Mesendoderm (in vitro differentiated cells): ENCODE data around the gene CSK.

ENCODE experiments used
- DNase-seq: peaks from one replicate; pipeline ENCODE4 v3.0.0; 2013
- H2AK5ac ChIP-seq: 2 replicates; pipeline ENCODE4 v1.6.1; 2013; ENCODE audit warnings: low read length, inconsistent platforms
- H2BK120ac ChIP-seq: 2 replicates; pipeline ENCODE4 v1.6.1; 2013; ENCODE audit warnings: low read depth, mild to moderate bottlenecking, low read length, moderate library complexity, mixed read lengths
- H2BK15ac ChIP-seq: replicated peaks from 2 replicates; pipeline ENCODE4 v1.6.1; 2013; ENCODE audit warnings: low read depth, mild to moderate bottlenecking, moderate library complexity
- H2BK5ac ChIP-seq: 2 replicates; pipeline ENCODE4 v1.6.1; 2013; ENCODE audit warnings: low read length, inconsistent platforms
- H3K18ac ChIP-seq: 2 replicates; pipeline ENCODE4 v1.6.1; 2013; ENCODE audit warnings: mild to moderate bottlenecking, low read length, mixed read lengths
- H3K23ac ChIP-seq: one replicate; pipeline ENCODE4 v1.6.1; 2013; ENCODE audit warnings: low read length
- H3K27ac ChIP-seq: 2 replicates; pipeline ENCODE4 v1.5.1; 2013; ENCODE audit warnings: low read depth, mild to moderate bottlenecking, inconsistent platforms, low read length, moderate library complexity
- H3K27me3 ChIP-seq: 2 replicates; pipeline ENCODE4 v1.6.1; 2013; ENCODE audit warnings: low read length, control low read depth, mild to moderate bottlenecking, inconsistent platforms; ENCODE audit not compliant: insufficient read depth, poor library complexity
- H3K36me3 ChIP-seq: 2 replicates; pipeline ENCODE4 v1.6.1; 2013; ENCODE audit warnings: low read length, inconsistent platforms; ENCODE audit not compliant: control insufficient read depth, insufficient read depth
- H3K4ac ChIP-seq: one replicate; pipeline ENCODE4 v1.6.1; 2013; ENCODE audit warnings: low read depth, mild to moderate bottlenecking, low read length, moderate library complexity
- H3K4me1 ChIP-seq: 2 replicates; pipeline ENCODE4 v1.6.1; 2013; ENCODE audit warnings: low read depth, low read length, inconsistent platforms; ENCODE audit not compliant: control insufficient read depth
- H3K4me2 ChIP-seq: 2 replicates; pipeline ENCODE4 v1.6.1; 2013; ENCODE audit warnings: low read length
- H3K4me3 ChIP-seq: 2 replicates; pipeline ENCODE4 v1.5.1; 2013; ENCODE audit warnings: mild to moderate bottlenecking, low read length
- H3K56ac ChIP-seq: one replicate; pipeline ENCODE4 v1.6.1; 2013; ENCODE audit warnings: low read length
- H3K79me1 ChIP-seq: 2 replicates; pipeline ENCODE4 v1.6.1; 2013; ENCODE audit warnings: low read length, inconsistent platforms
- H3K79me2 ChIP-seq: 2 replicates; pipeline ENCODE4 v1.6.1; 2013; ENCODE audit warnings: mild to moderate bottlenecking, low read length; ENCODE audit not compliant: control insufficient read depth, insufficient read depth
- H3K9ac ChIP-seq: 2 replicates; pipeline ENCODE4 v1.6.1; 2013; ENCODE audit warnings: low read length, inconsistent platforms
- H4K5ac ChIP-seq: one replicate; pipeline ENCODE4 v1.6.1; 2013; ENCODE audit warnings: low read length
- H4K8ac ChIP-seq: one replicate; pipeline ENCODE4 v1.6.1; 2013; ENCODE audit warnings: low read depth, mild to moderate bottlenecking, control low read depth, low read length, moderate library complexity
- WGBS: extraction: QIAGEN DNeasy Blood & Tissue Kit; methylation state at CpG from one replicate; pipeline ENCODE4 v1.1.7; 2013; ENCODE audit warnings: low lambda C conversion rate, missing lambda C conversion rate; ENCODE audit not compliant: insufficient coverage; ENCODE audit errors: extremely low coverage; 5-methylcytosine and 5-hydroxymethylcytosine counted together

The CSK gene

GRCh38 chr15:74843445-74843828 is 61.6 kb downstream of the CSK start:
- peak overlapping the region; percentile 79 for H3K4ac ChIP-seq
- no peak overlapping the region for H2BK15ac ChIP-seq
- no peaks in the 10 kb centered on the region for H3K36me3 ChIP-seq
- H2BK120ac ChIP-seq, result no peak overlapping the region
- H3K23ac ChIP-seq, result peak overlapping the region; percentile 45
- H2AK5ac ChIP-seq, result no peak overlapping the region
- WGBS, result no CpG with 5 or more reads among the region's 18 CpGs
- H2BK5ac ChIP-seq, result peak overlapping the region; percentile 76
- H3K79me1 ChIP-seq, result no peaks in the 10 kb centered on the region
- no peak for DNase-seq
- H3K18ac ChIP-seq, result peak overlapping the region; percentile 54
- no peak overlapping the region for H4K5ac ChIP-seq
- no peaks in the 10 kb centered on the region for H3K27me3 ChIP-seq
- H4K8ac ChIP-seq, result peak overlapping the region; percentile 39
- H3K27ac ChIP-seq, result peak overlapping the region; percentile 75
- H3K4me3 ChIP-seq, result peak overlapping the region; percentile 33
- H3K79me2 ChIP-seq, result no peaks in the 10 kb centered on the region
- H3K4me1 ChIP-seq, result peaks cover 3% of the 10 kb centered on the region
- H3K56ac ChIP-seq, result peak overlapping the region; percentile 93
- peak overlapping the region; percentile 85 for H3K9ac ChIP-seq
- H3K4me2 ChIP-seq, result peak overlapping the region; percentile 83

DNA sequence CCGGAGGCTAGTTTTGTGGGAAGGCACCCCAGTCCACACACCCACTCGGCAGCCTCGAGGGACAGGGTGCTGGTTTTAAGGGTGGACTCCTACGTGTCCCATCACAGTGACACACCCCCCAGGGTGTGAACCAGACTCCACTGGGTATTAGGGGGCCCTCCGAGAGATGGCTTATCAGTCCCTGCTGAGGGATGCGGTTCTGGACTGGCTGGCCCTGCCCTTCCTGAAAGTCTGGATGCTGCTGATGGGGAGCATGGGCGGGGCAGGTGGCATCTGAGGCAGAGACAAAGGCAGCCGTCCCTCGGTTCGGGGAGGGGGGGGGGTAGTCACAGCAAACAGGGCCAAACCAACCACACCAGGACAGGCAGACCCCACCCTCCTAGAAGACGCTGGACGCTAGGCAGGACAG is 62.0 kb downstream of the CSK start:
- DNase-seq, result no peak
- H3K79me2 ChIP-seq, result no peaks in the 10 kb centered on the region
- H2BK120ac ChIP-seq, result no peak overlapping the region
- peaks cover 3% of the 10 kb centered on the region for H3K4me1 ChIP-seq
- H3K36me3 ChIP-seq, result no peaks in the 10 kb centered on the region
- peak overlapping the region; percentile 93 for H3K56ac ChIP-seq
- H3K27ac ChIP-seq, result no peak overlapping the region
- H3K23ac ChIP-seq, result no peak overlapping the region
- H4K5ac ChIP-seq, result peak overlapping the region; percentile 49
- peak overlapping the region; percentile 45 for H2AK5ac ChIP-seq
- no CpG with 5 or more reads among the region's 12 CpGs for WGBS
- H2BK5ac ChIP-seq, result no peak overlapping the region
- no peaks in the 10 kb centered on the region for H3K79me1 ChIP-seq
- no peak overlapping the region for H3K4me3 ChIP-seq
- peak overlapping the region; percentile 85 for H3K9ac ChIP-seq
- peak overlapping the region; percentile 39 for H4K8ac ChIP-seq
- H3K27me3 ChIP-seq, result no peaks in the 10 kb centered on the region
- no peak overlapping the region for H3K4me2 ChIP-seq
- no peak overlapping the region for H3K4ac ChIP-seq
- H3K18ac ChIP-seq, result no peak overlapping the region
- no peak overlapping the region for H2BK15ac ChIP-seq

DNA sequence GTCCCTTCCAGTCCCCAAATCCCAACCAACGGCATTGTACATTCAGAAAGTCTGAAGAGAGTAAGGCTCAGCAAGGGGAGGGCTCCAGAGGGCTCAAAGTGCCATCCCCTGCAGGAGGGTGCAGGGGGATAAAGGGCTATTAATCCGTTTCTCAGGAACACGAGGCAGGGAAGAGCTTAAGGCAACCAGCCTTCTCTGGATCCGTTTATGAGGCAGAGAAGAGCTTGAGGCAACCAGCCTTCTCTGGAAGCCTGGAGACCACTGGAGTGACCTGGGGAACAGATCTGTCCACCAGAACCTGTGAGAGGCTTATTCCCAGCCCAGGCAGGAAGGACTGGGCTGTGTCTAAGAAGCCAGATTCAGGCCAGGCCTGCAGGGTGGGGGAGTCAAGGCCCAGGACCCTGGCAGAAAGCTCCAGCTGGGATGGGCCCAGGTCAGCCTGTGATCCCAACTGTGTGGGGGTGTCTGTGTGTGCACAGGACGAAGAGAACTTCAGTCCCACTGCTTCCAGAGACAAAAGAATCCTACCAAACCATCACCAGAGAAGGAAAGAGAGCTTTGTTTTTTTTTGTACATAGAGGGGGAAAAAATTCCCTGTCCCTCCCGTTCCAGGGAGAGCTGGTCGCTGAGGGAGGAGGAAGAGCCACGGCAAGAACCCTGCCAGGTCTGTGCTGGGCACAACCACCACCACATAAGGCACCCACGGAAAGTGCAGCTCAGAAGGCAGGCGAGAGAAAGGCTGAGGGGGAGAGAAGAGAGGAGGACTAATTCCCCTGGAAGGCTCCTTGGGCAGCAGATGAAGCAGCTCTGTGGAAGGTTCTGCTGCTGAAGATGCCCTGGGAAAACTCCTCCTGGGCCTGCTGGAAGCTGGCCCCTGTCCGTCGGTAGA is 62.7 kb downstream of the CSK start:
- no peak overlapping the region for H3K23ac ChIP-seq
- H3K18ac ChIP-seq, result no peak overlapping the region
- no peaks in the 10 kb centered on the region for H3K79me2 ChIP-seq
- H3K36me3 ChIP-seq, result no peaks in the 10 kb centered on the region
- no peak overlapping the region for H4K8ac ChIP-seq
- H3K4me3 ChIP-seq, result no peak overlapping the region
- no peak overlapping the region for H2BK15ac ChIP-seq
- peak overlapping the region; percentile 49 for H4K5ac ChIP-seq
- H3K4me1 ChIP-seq, result peaks cover 3% of the 10 kb centered on the region
- no peak for DNase-seq
- H3K4me2 ChIP-seq, result no peak overlapping the region
- WGBS, result no CpG with 5 or more reads among the region's 12 CpGs
- H2AK5ac ChIP-seq, result peak overlapping the region; percentile 45
- H2BK120ac ChIP-seq, result no peak overlapping the region
- H3K9ac ChIP-seq, result no peak overlapping the region
- no peak overlapping the region for H2BK5ac ChIP-seq
- H3K56ac ChIP-seq, result no peak overlapping the region
- no peak overlapping the region for H3K4ac ChIP-seq
- H3K27me3 ChIP-seq, result no peaks in the 10 kb centered on the region
- no peaks in the 10 kb centered on the region for H3K79me1 ChIP-seq
- H3K27ac ChIP-seq, result no peak overlapping the region

DNA sequence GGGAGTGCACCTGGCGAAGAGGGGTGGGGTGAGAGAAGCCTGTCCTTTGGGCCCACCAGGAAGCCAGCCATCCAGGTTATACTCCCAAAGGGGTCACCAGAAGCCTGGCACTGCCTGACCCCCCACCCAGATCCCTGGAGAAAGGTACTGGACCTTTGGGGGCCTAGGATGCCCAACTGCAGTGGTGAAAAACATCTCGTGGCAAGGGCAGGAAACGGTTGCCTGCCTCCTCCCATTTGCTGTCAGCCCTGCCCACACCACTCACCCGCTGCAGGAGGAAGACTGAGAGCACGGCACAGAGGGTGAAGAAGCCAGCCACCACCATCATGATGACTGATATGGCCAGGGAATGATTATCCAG is 63.3 kb downstream of the CSK start:
- no peak overlapping the region for H3K56ac ChIP-seq
- no peaks in the 10 kb centered on the region for H3K27me3 ChIP-seq
- no peaks in the 10 kb centered on the region for H3K36me3 ChIP-seq
- H2AK5ac ChIP-seq, result no peak overlapping the region
- no peaks in the 10 kb centered on the region for H3K79me1 ChIP-seq
- no peak overlapping the region for H4K8ac ChIP-seq
- H2BK5ac ChIP-seq, result no peak overlapping the region
- H3K4ac ChIP-seq, result no peak overlapping the region
- no peak overlapping the region for H4K5ac ChIP-seq
- DNase-seq, result no peak
- no peak overlapping the region for H3K23ac ChIP-seq
- H2BK15ac ChIP-seq, result no peak overlapping the region
- H3K4me1 ChIP-seq, result peaks cover 3% of the 10 kb centered on the region
- no peak overlapping the region for H3K18ac ChIP-seq
- H3K27ac ChIP-seq, result no peak overlapping the region
- H3K79me2 ChIP-seq, result no peaks in the 10 kb centered on the region
- no peak overlapping the region for H3K4me3 ChIP-seq
- H3K4me2 ChIP-seq, result no peak overlapping the region
- WGBS, result no CpG with 5 or more reads among the region's 5 CpGs
- H2BK120ac ChIP-seq, result no peak overlapping the region
- no peak overlapping the region for H3K9ac ChIP-seq

DNA sequence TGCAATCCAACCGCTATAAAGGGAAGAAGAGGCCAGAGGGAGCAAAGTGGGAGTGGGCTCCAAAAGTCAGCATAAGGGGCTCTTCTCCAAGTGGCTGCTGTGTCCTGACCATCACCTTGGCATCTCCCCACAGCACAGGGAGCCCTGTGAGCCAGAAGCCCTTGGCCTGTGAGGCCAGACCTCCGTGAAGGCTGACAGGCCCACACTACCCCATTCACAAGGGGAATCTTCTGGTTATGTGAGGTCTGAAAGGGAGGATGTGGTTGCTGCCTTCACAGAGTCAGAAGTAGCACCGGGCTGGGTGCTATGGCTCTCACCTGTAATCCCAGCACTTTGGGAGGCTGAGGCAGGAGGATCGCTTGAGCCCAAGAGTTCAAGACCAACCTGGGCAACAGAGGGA is 63.7 kb downstream of the CSK start:
- no peak overlapping the region for H3K4ac ChIP-seq
- no peak overlapping the region for H2BK15ac ChIP-seq
- H3K4me3 ChIP-seq, result no peak overlapping the region
- H3K4me1 ChIP-seq, result peaks cover 3% of the 10 kb centered on the region
- no peak overlapping the region for H3K18ac ChIP-seq
- H3K36me3 ChIP-seq, result no peaks in the 10 kb centered on the region
- H2BK120ac ChIP-seq, result no peak overlapping the region
- H3K79me1 ChIP-seq, result no peaks in the 10 kb centered on the region
- H3K27me3 ChIP-seq, result no peaks in the 10 kb centered on the region
- no peak overlapping the region for H4K8ac ChIP-seq
- no peaks in the 10 kb centered on the region for H3K79me2 ChIP-seq
- no peak overlapping the region for H3K4me2 ChIP-seq
- no peak overlapping the region for H3K27ac ChIP-seq
- no peak for DNase-seq
- no CpG with 5 or more reads among the region's 4 CpGs for WGBS
- H2AK5ac ChIP-seq, result no peak overlapping the region
- no peak overlapping the region for H3K23ac ChIP-seq
- no peak overlapping the region for H2BK5ac ChIP-seq
- no peak overlapping the region for H3K9ac ChIP-seq
- H4K5ac ChIP-seq, result no peak overlapping the region
- H3K56ac ChIP-seq, result no peak overlapping the region

GRCh38 chr15:74847432-74847831 is 65.6 kb downstream of the CSK start:
- H4K5ac ChIP-seq, result no peak overlapping the region
- no peak overlapping the region for H2AK5ac ChIP-seq
- no peak for DNase-seq
- H3K79me2 ChIP-seq, result no peaks in the 10 kb centered on the region
- H3K4me2 ChIP-seq, result no peak overlapping the region
- no peak overlapping the region for H3K18ac ChIP-seq
- no peak overlapping the region for H2BK5ac ChIP-seq
- no peak overlapping the region for H3K27ac ChIP-seq
- WGBS, result no CpG with 5 or more reads among the region's 3 CpGs
- H2BK120ac ChIP-seq, result no peak overlapping the region
- no peak overlapping the region for H3K23ac ChIP-seq
- H3K9ac ChIP-seq, result no peak overlapping the region
- no peak overlapping the region for H3K4me3 ChIP-seq
- H3K79me1 ChIP-seq, result no peaks in the 10 kb centered on the region
- no peaks in the 10 kb centered on the region for H3K27me3 ChIP-seq
- H3K4me1 ChIP-seq, result no peaks in the 10 kb centered on the region
- H2BK15ac ChIP-seq, result no peak overlapping the region
- no peak overlapping the region for H3K4ac ChIP-seq
- H3K56ac ChIP-seq, result no peak overlapping the region
- H3K36me3 ChIP-seq, result peaks cover 1% of the 10 kb centered on the region
- no peak overlapping the region for H4K8ac ChIP-seq
